HCT116 (cell line): ENCODE data around the gene KLF6. TPM values are rescaled to one million over a fixed set of nuclear protein-coding genes. Genes with fewer than 3 reads are reported as not detected.
A peak's percentile ranks its signal among the peaks of the same experiment; 100 is the strongest.

Experiments
- ATAC-seq: fragments of 200-7000 bp; cut with Tn5 transposase; 2 replicates; pipeline ENCODE4 v1.9.1; 2020; ENCODE audit warnings: mild to moderate bottlenecking, moderate library complexity
- BruUV-seq: library from RNA; stranded (reverse); fragments of 400-500 nt; replicated peaks from 2 replicates; lab custom pipeline; 2021; lab: Mats Ljungman, UMichigan
- CTCF ChIA-PET: fragments of 300-600 bp; sonication (Branson Sonifier 250); formaldehyde crosslinking; loops from one replicate; lab custom pipeline; 2021; ENCODE audit warnings: antibody characterized with exemption; lab: Charles Lee
- POLR2A ChIA-PET: fragments of 300-600, 350-600 bp; sonication (Branson Sonifier 250); formaldehyde crosslinking; loops from one replicate; lab custom pipeline; 2021; ENCODE audit warnings: antibody characterized with exemption; lab: Charles Lee
- RAD21 ChIA-PET, 2 experiments: fragments of 300-600 bp; sonication (Branson Sonifier 250); formaldehyde crosslinking; loops; one replicate each; lab custom pipeline; 2023; ENCODE audit warnings: low total read pairs in 2 of 2; ENCODE audit not compliant: uncharacterized antibody in 2 of 2, unreplicated experiment in 2 of 2, low non-redundant PET in 1 of 2; lab: Charles Lee
- DNase-seq: peaks from one replicate; pipeline ENCODE4 v3.0.0-alpha.2; 2010; ENCODE audit warnings: low read depth, low spot score
- H2AFZ ChIP-seq: fragments of 200-600 bp; shearing (Covaris generic), sonication (generic); 2 replicates; pipeline ENCODE4 v1.6.1; 2017; ENCODE audit warnings: low read depth, mixed run types, mixed read lengths, antibody characterized with exemption, low read length; ENCODE audit not compliant: poor library complexity, severe bottlenecking
- H3K27ac ChIP-seq: 2 replicates; pipeline ENCODE4 v1.5.1; 2012; ENCODE audit warnings: low read depth, low read length
- H3K27me3 ChIP-seq: fragments of 200-600 bp; sonication (generic); 2 replicates; pipeline ENCODE4 v1.6.1; 2016; ENCODE audit warnings: mixed run types, low read length, mixed read lengths; ENCODE audit not compliant: insufficient read depth
- H3K36me3 ChIP-seq, 2 experiments: fragments of 200-500 bp in 1 of 2; fragments of 200-600 bp in 1 of 2; sonication (Bioruptor generic) in 1 of 2; sonication (generic) in 1 of 2; 2 replicates each; pipeline versions ENCODE4 v1.5.1 to v1.6.1; 2014 to 2016; ENCODE audit warnings: low read length in 2 of 2, inconsistent platforms in 1 of 2, mixed read lengths in 1 of 2, mixed run types in 1 of 2; ENCODE audit not compliant: insufficient read depth in 2 of 2, control insufficient read depth in 1 of 2
- H3K4me1 ChIP-seq, 2 experiments: fragments of 200-600 bp in 1 of 2; sonication (generic) in 1 of 2; 2 replicates each; pipeline versions ENCODE4 v1.5.1 to v1.6.1; 2012 to 2017; ENCODE audit warnings: low read length in 2 of 2, inconsistent platforms in 1 of 2, mild to moderate bottlenecking in 1 of 2, mixed read lengths in 1 of 2, mixed run types in 1 of 2, moderate library complexity in 1 of 2; ENCODE audit not compliant: insufficient read depth in 2 of 2, control insufficient read depth in 1 of 2
- H3K4me2 ChIP-seq: fragments of 200-600 bp; sonication (generic); 2 replicates; pipeline ENCODE4 v1.6.1; 2017; ENCODE audit warnings: mixed run types, low read length, mixed read lengths
- H3K4me3 ChIP-seq, 2 experiments: fragments of 200-600 bp in 1 of 2; sonication (generic) in 1 of 2; replicated peaks in 1 of 2; 2 replicates each; pipeline ENCODE4 v1.5.1; 2011 to 2016; ENCODE audit warnings: low read length in 2 of 2, control low read depth in 1 of 2, low read depth in 1 of 2, mild to moderate bottlenecking in 1 of 2, mixed read lengths in 1 of 2, mixed run types in 1 of 2
- H3K79me2 ChIP-seq: fragments of 200-600 bp; sonication (generic); 2 replicates; pipeline ENCODE4 v1.6.1; 2017; ENCODE audit warnings: mild to moderate bottlenecking, mixed run types, low read length, moderate library complexity, mixed read lengths; ENCODE audit not compliant: insufficient read depth
- H3K9ac ChIP-seq: fragments of 200-600 bp; sonication (generic); 2 replicates; pipeline ENCODE4 v1.6.1; 2016; ENCODE audit warnings: low read length, mixed read lengths
- H3K9me2 ChIP-seq: fragments of 200-600 bp; sonication (generic), shearing (Covaris generic); 2 replicates; pipeline ENCODE4 v1.6.1; 2017; ENCODE audit warnings: mixed run types, mild to moderate bottlenecking, moderate library complexity; ENCODE audit not compliant: insufficient read depth
- H3K9me3 ChIP-seq, 2 experiments: fragments of 200-500 bp in 1 of 2; fragments of 200-600 bp in 1 of 2; sonication (Bioruptor generic) in 1 of 2; sonication (generic) in 1 of 2; 2 replicates each; pipeline ENCODE4 v1.6.1; 2014 to 2017; ENCODE audit warnings: low read length in 2 of 2, mixed read lengths in 2 of 2, inconsistent platforms in 1 of 2, low read depth in 1 of 2, mild to moderate bottlenecking in 1 of 2, mixed run types in 1 of 2, moderate library complexity in 1 of 2; ENCODE audit not compliant: control insufficient read depth in 1 of 2, insufficient read depth in 1 of 2
- H4K20me1 ChIP-seq: fragments of 200-600 bp; sonication (generic), shearing (Covaris generic); 2 replicates; pipeline ENCODE4 v1.6.1; 2017; ENCODE audit warnings: mixed run types, mild to moderate bottlenecking, moderate library complexity; ENCODE audit not compliant: insufficient read depth
- ATF3 ChIP-seq: IDR thresholded peaks from 2 replicates; pipeline ENCODE4 v1.6.1; 2012
- CEBPB ChIP-seq: IDR thresholded peaks from 2 replicates; pipeline ENCODE4 v1.6.1; 2012; ENCODE audit warnings: low read depth
- CTCF ChIP-seq, 3 experiments: fragments of 200-600 bp in 1 of 3; sonication (generic) in 1 of 3; IDR thresholded peaks in 2 of 3; conservative IDR thresholded peaks in 1 of 3; 2 replicates each; pipeline ENCODE4 v1.5.1; 2012 to 2017; ENCODE audit warnings: low read depth in 2 of 3, low read length in 2 of 3, antibody characterized with exemption in 1 of 3, borderline replicate concordance in 1 of 3, control low read depth in 1 of 3, mild to moderate bottlenecking in 1 of 3, mixed read lengths in 1 of 3, mixed run types in 1 of 3, moderate library complexity in 1 of 3; ENCODE audit not compliant: insufficient read depth in 1 of 3
- ELF1 ChIP-seq: IDR thresholded peaks from 2 replicates; pipeline ENCODE4 v1.6.1; 2012; ENCODE audit warnings: low read depth, borderline replicate concordance
- EZH2 ChIP-seq: fragments of 200-600 bp; sonication (generic); IDR thresholded peaks from 2 replicates; pipeline ENCODE4 v1.6.1; 2017; ENCODE audit warnings: antibody characterized with exemption, mixed run types
- EZH2phosphoT487 ChIP-seq: fragments of 200-600 bp; IDR thresholded peaks from 2 replicates; pipeline ENCODE4 v1.6.1; 2018; ENCODE audit warnings: antibody characterized with exemption, borderline replicate concordance
- FOSL1 ChIP-seq: IDR thresholded peaks from 2 replicates; pipeline ENCODE4 v1.6.1; 2012; ENCODE audit warnings: low read depth
- JUND ChIP-seq: IDR thresholded peaks from 2 replicates; pipeline ENCODE4 v1.6.1; 2012
- MAX ChIP-seq: IDR thresholded peaks from 2 replicates; pipeline ENCODE4 v1.6.1; 2012
- POLR2AphosphoS5 ChIP-seq: IDR thresholded peaks from 2 replicates; pipeline ENCODE4 v1.6.1; 2011; ENCODE audit warnings: mild to moderate bottlenecking, low read depth, low read length, moderate library complexity
- RAD21 ChIP-seq: IDR thresholded peaks from 2 replicates; pipeline ENCODE4 v1.6.1; 2012; ENCODE audit warnings: low read depth, mild to moderate bottlenecking
- REST ChIP-seq: IDR thresholded peaks from 2 replicates; pipeline ENCODE4 v1.6.1; 2012; ENCODE audit warnings: low read depth
- SIN3A ChIP-seq: IDR thresholded peaks from 2 replicates; pipeline ENCODE4 v1.6.1; 2012; ENCODE audit warnings: low read depth
- SRF ChIP-seq: IDR thresholded peaks from 2 replicates; pipeline ENCODE4 v1.6.1; 2012; ENCODE audit warnings: low read depth
- TCF7L2 ChIP-seq: IDR thresholded peaks from 2 replicates; pipeline ENCODE4 v1.7.0; 2011; ENCODE audit warnings: borderline replicate concordance, inconsistent platforms; ENCODE audit not compliant: insufficient read depth, insufficient read length; ENCODE audit errors: extremely low read depth
- YY1 ChIP-seq: IDR thresholded peaks from 2 replicates; pipeline ENCODE4 v1.6.1; 2011; ENCODE audit warnings: low read length, low read depth, moderate library complexity, mild to moderate bottlenecking; ENCODE audit not compliant: insufficient replicate concordance; ENCODE audit errors: extremely low read depth
- ZBTB33 ChIP-seq: IDR thresholded peaks from 2 replicates; pipeline ENCODE4 v1.6.1; 2011; ENCODE audit warnings: mild to moderate bottlenecking, low read length, moderate library complexity; ENCODE audit not compliant: insufficient replicate concordance; ENCODE audit errors: extremely low read depth
- ZFX ChIP-seq: fragments of 450-650 bp; IDR thresholded peaks from 2 replicates; pipeline ENCODE4 v1.6.1; 2017
- ZNF274 ChIP-seq: fragments of 200-500 bp; sonication (Bioruptor generic); IDR thresholded peaks from 2 replicates; pipeline ENCODE4 v1.6.1; 2014; ENCODE audit warnings: mild to moderate bottlenecking, low read depth, low read length, inconsistent platforms
- intact Hi-C: fragments of 100-400 bp; cut with micrococcal nuclease; formaldehyde crosslinking; loops from 2 replicates; pipeline ENCODE4 v1.10.0; 2022
- total RNA-seq: library from RNA; stranded (reverse); gene quantifications from one replicate; pipeline ENCODE4 v1.2.1, GENCODE V29; 2021; ENCODE audit not compliant: unreplicated experiment

The KLF6 gene
- total RNA-seq, 1 experiment from 2014 or later, result 82.2 TPM

GRCh38 chr10:3780771-3781467 is 4.1 kb downstream of the KLF6 start:
- CTCF ChIA-PET, result no interaction called here
- H3K79me2 ChIP-seq, result peaks cover 78% of the 10 kb centered on the region
- H3K9me3 ChIP-seq, result no peaks in the 10 kb centered on the region
- no peak overlapping the region for H3K4me3 ChIP-seq
- H3K27me3 ChIP-seq, result no peaks in the 10 kb centered on the region
- BruUV-seq, result no TSS peak
- H3K27ac ChIP-seq, result peak overlapping the region; percentile 26
- ATAC-seq, result no peak
- no peak for DNase-seq
- H3K4me1 ChIP-seq, result peaks cover 60 to 78% of the 10 kb centered on the region in 2 experiments
- RAD21 ChIA-PET, result no interaction called here
- intact Hi-C loops, result loop anchor here (10.0 kb wide), 1 partner anchor 374 kb away; no protein-coding TSS in a partner anchor
- 0 out of 2 replicates have a peak overlapping the region, but pooled peaks have one; percentile 94 for H3K9ac ChIP-seq
- POLR2A ChIA-PET, result no interaction called here
- peaks cover 46 to 60% of the 10 kb centered on the region in 2 experiments for H3K36me3 ChIP-seq
- TF ChIP-seq RAD21 (no peak), POLR2AphosphoS5 (no peak; the same call in 1 of the 2 replicates), MAX (no peak), EZH2 (no peak), SIN3A (no peak), SRF (no peak), TCF7L2 (no peak), CEBPB (no peak), CTCF (IDR thresholded peaks at IDR 0.05 in 2 of 3, conservative IDR thresholded peaks at IDR 0.05 in 1 of 3; ENCODE audit: borderline replicate concordance in 1 of 3, insufficient read depth in 1 of 3, low read depth in 2 of 3, low read length in 2 of 3) (no peak), ZNF274 (no peak), REST (no peak), YY1 (no peak), JUND (no peak), ELF1 (no peak), EZH2phosphoT487 (no peak), ZFX (no peak), ZBTB33 (no peak), ATF3 (no peak), FOSL1 (no peak)
- H2AFZ ChIP-seq, result no peak overlapping the region
- peaks cover 31% of the 10 kb centered on the region; the same call in 1 of the 2 replicates for H4K20me1 ChIP-seq
- H3K4me2 ChIP-seq, result peak overlapping the region; percentile 93
- no peaks in the 10 kb centered on the region for H3K9me2 ChIP-seq
